ENCODE measurements around the gene SEMA3A.

DNA sequence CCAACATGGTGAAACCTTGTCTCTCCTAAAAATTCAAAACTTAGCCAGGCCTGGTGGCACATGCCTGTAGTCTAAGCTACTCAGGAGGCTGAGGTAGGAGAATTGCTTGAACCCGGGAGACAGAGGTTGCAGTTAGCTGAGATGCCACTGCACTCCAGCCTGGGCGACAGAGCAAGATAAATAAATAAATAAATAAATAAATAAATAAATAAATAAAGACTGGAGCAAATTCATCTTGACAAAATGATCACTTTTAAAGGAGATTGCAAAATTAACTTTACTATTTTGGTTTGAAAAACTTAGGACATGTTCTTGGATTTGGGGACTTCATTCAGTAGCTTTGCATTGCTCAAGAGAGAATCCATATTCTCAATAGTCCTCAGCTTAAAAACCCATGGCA lies 137.0 kb downstream of the SEMA3A start:
- TF ChIP-seq CTCF (IDR thresholded peaks at IDR 0.05; ENCODE audit: low read depth, low read length, missing input control), result no peak
- no peak for TF ChIP-seq GABPA (IDR thresholded peaks at IDR 0.05 in 1 of 2, conservative IDR thresholded peaks at IDR 0.05 in 1 of 2)
- TF ChIP-seq REST (IDR thresholded peaks at IDR 0.05), result no peak
- no peak for TF ChIP-seq ATF3 (IDR thresholded peaks at IDR 0.05)
- TF ChIP-seq, protein P1, sequence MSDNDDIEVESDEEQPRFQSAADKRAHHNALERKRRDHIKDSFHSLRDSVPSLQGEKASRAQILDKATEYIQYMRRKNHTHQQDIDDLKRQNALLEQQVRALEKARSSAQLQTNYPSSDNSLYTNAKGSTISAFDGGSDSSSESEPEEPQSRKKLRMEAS (IDR thresholded peaks at IDR 0.05), result no peak
- no peak for TF ChIP-seq TAF1 (conservative IDR thresholded peaks at IDR 0.05)
- TF ChIP-seq ZBTB33 (IDR thresholded peaks at IDR 0.05), result no peak
- TF ChIP-seq SP1 (IDR thresholded peaks at IDR 0.05), result no peak
- no peak for TF ChIP-seq EGR1 (IDR thresholded peaks at IDR 0.05; ENCODE audit: low read depth in 2 of 2)
- no peak for TF ChIP-seq RXRA (IDR thresholded peaks at IDR 0.05)
- TF ChIP-seq HNF4G (IDR thresholded peaks at IDR 0.05), result no peak
- no peak for TF ChIP-seq YY1 (IDR thresholded peaks at IDR 0.05)

All from liver (tissue), 3 donors.